GM19395 (cell line): ENCODE results near the gene ATPAF2.

ENCODE experiments used
- ATAC-seq: cut with Tn5 transposase; IDR thresholded peaks from one replicate; pipeline ENCODE4 v1.9.1; 2021; ENCODE audit warnings: mild to moderate bottlenecking, moderate library complexity; ENCODE audit not compliant: unreplicated experiment

Gene ATPAF2

GRCh38 chr17:18038861-18039534 lies at the start of gene ATPAF2, which contains the start of gene GID4:
Gene ATPAF2, minus strand, starts transcription at chr17:18039168. Its CDS starts 155 bp downstream, at chr17:18039013.
Gene GID4, plus strand, starts transcription at chr17:18039408. Its CDS starts 57 bp downstream, at chr17:18039465.
- peak; percentile 87 for ATAC-seq

GRCh38 chr17:18087610-18088491 lies 48.9 kb upstream of the ATPAF2 start, which contains the start of gene DRG2:
Gene DRG2, plus strand, starts transcription at chr17:18087948. Its CDS starts 76 bp downstream, at chr17:18088024.
- ATAC-seq = peak; percentile 80

- ATAC-seq = no peak
Measured at GRCh38 chr17:18084256-18084655, 45.3 kb upstream of the ATPAF2 start.

- no peak for ATAC-seq
Measured at GRCh38 chr17:18079543-18079942, 40.6 kb upstream of the ATPAF2 start.

GRCh38 chr17:18076936-18077335 lies 38.0 kb upstream of the ATPAF2 start:
- ATAC-seq = no peak

- no peak for ATAC-seq
Measured at GRCh38 chr17:18074566-18075272, 35.8 kb upstream of the ATPAF2 start.

- ATAC-seq = no peak
Measured at GRCh38 chr17:18071751-18072150, 32.8 kb upstream of the ATPAF2 start.

- no peak for ATAC-seq
Measured at GRCh38 chr17:18070861-18071340, 31.9 kb upstream of the ATPAF2 start.

- no peak for ATAC-seq
Measured at GRCh38 chr17:18069101-18069500, 30.1 kb upstream of the ATPAF2 start.

GRCh38 chr17:18066866-18067265 lies 27.9 kb upstream of the ATPAF2 start:
- no peak for ATAC-seq

- no peak for ATAC-seq
Measured at GRCh38 chr17:18065546-18065945, 26.6 kb upstream of the ATPAF2 start.

- ATAC-seq = no peak
Measured at GRCh38 chr17:18064053-18064452, 25.1 kb upstream of the ATPAF2 start.

- no peak for ATAC-seq
Measured at GRCh38 chr17:18059283-18059682, 20.3 kb upstream of the ATPAF2 start.

GRCh38 chr17:18056214-18056613 lies 17.2 kb upstream of the ATPAF2 start:
- no peak for ATAC-seq

GRCh38 chr17:18055597-18055996 lies 16.6 kb upstream of the ATPAF2 start:
- no peak for ATAC-seq

- no peak for ATAC-seq
Measured at GRCh38 chr17:18045691-18046350, 6.9 kb upstream of the ATPAF2 start.

- ATAC-seq = no peak
Measured at GRCh38 chr17:18044609-18045008, 5.6 kb upstream of the ATPAF2 start.

- ATAC-seq = no peak
Measured at GRCh38 chr17:18043491-18043890, 4.5 kb upstream of the ATPAF2 start.

- no peak for ATAC-seq
Measured at GRCh38 chr17:18042983-18043382, 4.0 kb upstream of the ATPAF2 start.

GRCh38 chr17:18041776-18042175 lies 2.8 kb upstream of the ATPAF2 start:
- no peak for ATAC-seq
